NB4 (cell line): Measurements from ENCODE around the gene C11orf16.
"Not testable (repeated sequence)": the region's sequence is repeated elsewhere in the genome, so short reads cannot be mapped to it uniquely, and the experiment has no call there.

ENCODE experiments used
- CTCF ChIP-seq: IDR thresholded peaks from one replicate; pipeline ENCODE4 v1.5.1; 2012; ENCODE audit warnings: low read depth, low read length
- MAX ChIP-seq: IDR thresholded peaks from 2 replicates; pipeline ENCODE4 v1.6.1; 2011; ENCODE audit warnings: low read depth, low read length
- POLR2A ChIP-seq: IDR thresholded peaks from 2 replicates; pipeline ENCODE4 v1.6.1; 2011; ENCODE audit warnings: mild to moderate bottlenecking; ENCODE audit not compliant: insufficient read length; ENCODE audit errors: extremely low read depth

GRCh38 chr11:8935789-8936188 lies 3.0 kb upstream of the C11orf16 start:
- TF ChIP-seq CTCF, MAX, POLR2A: not testable (repeated sequence)
